Endothelial cell of umbilical vein (primary cell): ENCODE results near the gene MAPK8IP3. TPM values are rescaled to one million over a fixed set of nuclear protein-coding genes. Genes with fewer than 3 reads are reported as not detected.

ENCODE experiments used
- BruUV-seq: library from RNA; stranded (reverse); fragments of 400-500 nt; replicated peaks from 2 replicates; lab custom pipeline; 2021; lab: Mats Ljungman, UMichigan
- CTCF ChIA-PET: fragments of 300-600, 350-600 bp; sonication (Branson Sonifier 250); formaldehyde crosslinking; loops from one replicate; lab custom pipeline; 2021; ENCODE audit warnings: antibody characterized with exemption, inconsistent platforms; lab: Charles Lee
- POLR2A ChIA-PET: fragments of 300-600, 350-600 bp; sonication (Branson Sonifier 250); formaldehyde crosslinking; loops from one replicate; lab custom pipeline; 2021; ENCODE audit warnings: antibody characterized with exemption, inconsistent platforms; lab: Charles Lee
- DNase-seq: peaks from one replicate; pipeline ENCODE4 v3.0.0-alpha.2; 2011; ENCODE audit warnings: low read depth, low spot score
- FAIRE-seq: peaks from 2 replicates; lab custom pipeline; 2011; peaks lifted over from hg19 to GRCh38; lab: Jason Lieb, UNC
- H2AFZ ChIP-seq: 2 replicates; pipeline ENCODE4 v1.6.0; 2012; ENCODE audit warnings: low read depth, low read length, control low read depth, inconsistent platforms
- H3K27ac ChIP-seq: 2 replicates; pipeline ENCODE4 v1.5.1; 2011; ENCODE audit warnings: low read depth, mild to moderate bottlenecking, control low read depth, low read length, moderate library complexity; ENCODE audit not compliant: insufficient read depth
- H3K27me3 ChIP-seq, 2 experiments: 2 replicates each; pipeline versions ENCODE4 v1.6.0 to v1.6.1; 2011; ENCODE audit warnings: low read length in 2 of 2, mixed read lengths in 1 of 2; ENCODE audit not compliant: control insufficient read depth in 2 of 2, insufficient read depth in 2 of 2
- H3K36me3 ChIP-seq, 2 experiments: 2 replicates in 1 of 2; 3 replicates in 1 of 2; pipeline ENCODE4 v1.5.1; 2011; ENCODE audit warnings: low read length in 2 of 2, mild to moderate bottlenecking in 1 of 2, moderate library complexity in 1 of 2; ENCODE audit not compliant: control insufficient read depth in 2 of 2, insufficient read depth in 2 of 2; ENCODE audit errors: extremely low read depth in 1 of 2
- H3K4me1 ChIP-seq: 3 replicates; pipeline ENCODE4 v1.5.1; 2011; ENCODE audit warnings: mild to moderate bottlenecking, low read length; ENCODE audit not compliant: control insufficient read depth, insufficient read depth; ENCODE audit errors: extremely low read depth
- H3K4me2 ChIP-seq: 2 replicates; pipeline ENCODE4 v1.6.1; 2011; ENCODE audit warnings: low read length, control low read depth, mixed read lengths; ENCODE audit not compliant: insufficient read depth
- H3K4me3 ChIP-seq, 3 experiments: fragments of 200-600 bp in 1 of 3; sonication (generic), shearing (Covaris generic) in 1 of 3; replicated peaks in 1 of 3; 2 replicates each; pipeline ENCODE4 v1.5.1; 2011 to 2016; ENCODE audit warnings: control low read depth in 3 of 3, low read length in 3 of 3, mild to moderate bottlenecking in 2 of 3, inconsistent platforms in 1 of 3, low read depth in 1 of 3, moderate library complexity in 1 of 3; ENCODE audit not compliant: insufficient read depth in 1 of 3
- H3K79me2 ChIP-seq: 2 replicates; pipeline ENCODE4 v1.6.0; 2012; ENCODE audit warnings: low read length, inconsistent platforms; ENCODE audit not compliant: control insufficient read depth, insufficient read depth
- H3K9ac ChIP-seq: replicated peaks from 2 replicates; pipeline ENCODE3; 2011; ENCODE audit warnings: low read length, control low read depth; ENCODE audit not compliant: insufficient read depth; ENCODE audit errors: extremely low read depth
- H3K9me1 ChIP-seq: replicated peaks from 3 replicates; pipeline ENCODE4 v1.6.0; 2011; ENCODE audit warnings: mild to moderate bottlenecking, low read length; ENCODE audit not compliant: control insufficient read depth, insufficient read depth; ENCODE audit errors: extremely low read depth
- H3K9me3 ChIP-seq: replicated peaks from 2 replicates; pipeline ENCODE4 v1.5.1; 2012; ENCODE audit warnings: low read length, inconsistent platforms; ENCODE audit not compliant: control insufficient read depth, insufficient read depth
- H4K20me1 ChIP-seq: replicated peaks from 2 replicates; pipeline ENCODE3; 2011; ENCODE audit warnings: mild to moderate bottlenecking, low read length; ENCODE audit not compliant: control insufficient read depth, insufficient read depth; ENCODE audit errors: extremely low read depth
- CTCF ChIP-seq, 2 donors: IDR thresholded peaks; 1 replicate in 1 of 2; 2 replicates in 1 of 2; pipeline ENCODE4 v1.5.1; 2011; ENCODE audit warnings: low read length in 2 of 2, mild to moderate bottlenecking in 2 of 2, moderate library complexity in 2 of 2, control low read depth in 1 of 2, inconsistent platforms in 1 of 2, low read depth in 1 of 2; ENCODE audit not compliant: insufficient read depth in 1 of 2; ENCODE audit errors: extremely low read depth in 1 of 2
- EZH2 ChIP-seq: IDR thresholded peaks from 2 replicates; pipeline ENCODE4 v1.6.1; 2012; ENCODE audit warnings: borderline replicate concordance, low read depth, mild to moderate bottlenecking, moderate library complexity, low read length, inconsistent platforms; ENCODE audit not compliant: severe bottlenecking
- FOS ChIP-seq: IDR thresholded peaks from 2 replicates; pipeline ENCODE4 v1.6.1; 2011; ENCODE audit warnings: mild to moderate bottlenecking, low read length, moderate library complexity, borderline replicate concordance; ENCODE audit not compliant: insufficient read depth
- GATA2 ChIP-seq: IDR thresholded peaks from 2 replicates; pipeline ENCODE4 v1.7.0; 2011; ENCODE audit warnings: low read depth, mild to moderate bottlenecking, moderate library complexity, mixed read lengths, low read length; ENCODE audit not compliant: insufficient read length, insufficient read depth
- JUN ChIP-seq: IDR thresholded peaks from 2 replicates; pipeline ENCODE4 v1.6.1; 2011; ENCODE audit warnings: borderline replicate concordance, low read depth; ENCODE audit not compliant: insufficient read length, insufficient read depth
- MYC ChIP-seq: IDR thresholded peaks from one replicate; pipeline ENCODE4 v1.6.1; 2011; ENCODE audit warnings: mild to moderate bottlenecking, low read depth, low read length
- POLR2A ChIP-seq: IDR thresholded peaks from 2 replicates; pipeline ENCODE4 v1.6.1; 2012; ENCODE audit warnings: low read depth, mild to moderate bottlenecking, control low read depth, low read length
- POLR2AphosphoS5 ChIP-seq: IDR thresholded peaks from 2 replicates; pipeline ENCODE4 v1.6.1; 2012; ENCODE audit warnings: low read depth, mild to moderate bottlenecking, control low read depth, low read length, moderate library complexity; ENCODE audit not compliant: insufficient read depth
- dilution Hi-C: fragments of 300-500 bp; cut with MboI; formaldehyde crosslinking; loops from one replicate; pipeline ENCODE4 v1.15.0; 2019; ENCODE audit warnings: low sequenced_read_pairs; ENCODE audit not compliant: extremely low pct_ligation_motif_present
- intact Hi-C: fragments of 100-400 bp; cut with micrococcal nuclease; formaldehyde crosslinking; loops from one replicate; pipeline ENCODE4 v1.10.0; 2022
- polyA plus RNA-seq, 4 experiments: library from polyadenylated mRNA; depleted of rRNA in 3 of 4; stranded (reverse) in 3 of 4; unstranded in 1 of 4; fragments of >200 nt; gene quantifications; 2 replicates each; pipeline versions ENCODE4 v1.2.1 to v1.2.3, GENCODE V29; 2011 to 2012; ENCODE audit warnings: missing spikeins in 1 of 4
- total RNA-seq: library from RNA; stranded (reverse); gene quantifications from 2 replicates; pipeline ENCODE4 v1.2.3, GENCODE V29; 2021
- TF ChIP-seq, protein P1 (sequence below): IDR thresholded peaks from 2 replicates; pipeline ENCODE4 v1.6.1; 2011; ENCODE audit not compliant: insufficient read depth, insufficient read length

The MAPK8IP3 gene
- total and polyA plus RNA-seq, 2 donors (not counting 3 experiments of a cell fraction or from before 2014, with no cell fraction given) = 40.7 to 92.2 TPM

DNA sequence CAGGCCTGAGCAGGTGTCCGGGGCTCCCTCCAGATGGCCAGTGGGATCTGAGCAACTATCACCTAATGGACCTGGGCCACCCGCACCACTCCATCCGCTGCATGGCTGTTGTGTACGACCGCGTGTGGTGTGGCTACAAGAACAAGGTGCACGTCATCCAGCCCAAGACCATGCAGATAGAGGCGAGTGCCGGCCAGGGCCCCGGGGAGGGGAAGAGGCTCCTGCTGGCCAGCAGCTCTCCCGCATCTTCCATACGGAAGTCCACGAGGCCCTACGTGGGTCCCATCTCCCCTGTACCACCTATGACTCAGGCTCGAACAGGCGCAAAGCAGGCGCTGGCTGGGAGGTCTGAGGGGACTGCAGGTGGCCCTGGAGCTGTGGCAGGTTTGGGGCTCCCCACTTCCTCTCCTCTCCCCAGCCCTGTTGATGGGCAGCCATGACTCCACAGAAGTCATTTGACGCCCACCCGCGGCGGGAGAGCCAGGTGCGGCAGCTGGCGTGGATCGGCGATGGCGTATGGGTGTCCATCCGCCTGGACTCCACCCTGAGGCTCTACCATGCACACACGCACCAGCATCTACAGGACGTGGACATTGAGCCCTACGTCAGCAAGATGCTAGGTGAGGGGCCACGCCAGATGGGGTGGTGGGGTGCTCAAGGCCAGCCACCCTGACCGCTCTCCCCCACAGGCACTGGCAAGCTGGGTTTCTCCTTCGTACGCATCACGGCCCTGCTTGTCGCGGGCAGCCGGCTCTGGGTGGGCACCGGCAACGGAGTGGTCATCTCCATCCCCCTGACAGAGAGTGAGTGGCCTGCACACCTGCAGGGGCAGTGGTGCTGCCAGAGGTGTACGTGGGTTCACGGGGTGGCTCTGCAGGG is 61.4 kb downstream of the MAPK8IP3 start:
- POLR2A ChIA-PET = no interaction called here
- no peaks in the 10 kb centered on the region for H3K9me1 ChIP-seq
- H4K20me1 ChIP-seq = no peaks in the 10 kb centered on the region
- H2AFZ ChIP-seq = no peak overlapping the region
- dilution Hi-C loops = no loop called here
- H3K9me3 ChIP-seq = no peaks in the 10 kb centered on the region
- no peak overlapping the region for H3K9ac ChIP-seq
- no peaks in the 10 kb centered on the region for H3K27me3 ChIP-seq
- peaks cover 11% of the 10 kb centered on the region for H3K4me1 ChIP-seq
- no peak overlapping the region for H3K4me3 ChIP-seq
- no peak overlapping the region for H3K27ac ChIP-seq
- FAIRE-seq (no peak), DNase-seq (no peak)
- no peak for TF ChIP-seq MYC
- no peak for TF ChIP-seq POLR2AphosphoS5
- no peak for TF ChIP-seq GATA2
- TF ChIP-seq FOS = no peak
- TF ChIP-seq, protein P1, sequence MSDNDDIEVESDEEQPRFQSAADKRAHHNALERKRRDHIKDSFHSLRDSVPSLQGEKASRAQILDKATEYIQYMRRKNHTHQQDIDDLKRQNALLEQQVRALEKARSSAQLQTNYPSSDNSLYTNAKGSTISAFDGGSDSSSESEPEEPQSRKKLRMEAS = no peak
- no peak for TF ChIP-seq EZH2
- TF ChIP-seq CTCF (IDR thresholded peaks at IDR 0.05; ENCODE audit: extremely low read depth in 1 of 2, insufficient read depth in 1 of 2, low read depth in 1 of 2, low read length in 2 of 2) = no peak
- TF ChIP-seq JUN = no peak
- no peak for TF ChIP-seq POLR2A
- intact Hi-C loops = no loop called here
- CTCF ChIA-PET = no interaction called here
- H3K36me3 ChIP-seq = peaks cover 4 to 44% of the 10 kb centered on the region in 2 experiments
- H3K79me2 ChIP-seq = peaks cover 5% of the 10 kb centered on the region
- no TSS peak for BruUV-seq
- H3K4me2 ChIP-seq = no peak overlapping the region
